GM12878 (cell line): ENCODE results near the gene GUCA2A. TPM values are rescaled to one million over a fixed set of nuclear protein-coding genes. Genes with fewer than 3 reads are reported as not detected.

Source experiments
- ATAC-seq: fragments of 200-7000 bp; cut with Tn5 transposase; 3 replicates; pipeline ENCODE4 v1.9.1; 2020; ENCODE audit warnings: mild to moderate bottlenecking, moderate library complexity
- BruUV-seq: library from RNA; stranded (reverse); fragments of 400-500 nt; replicated peaks from 2 replicates; lab custom pipeline; 2021; lab: Mats Ljungman, UMichigan
- CTCF ChIA-PET: fragments of 300-600 bp; sonication (Branson Sonifier 250); formaldehyde crosslinking; extraction: SDS; loops from one replicate; lab custom pipeline; 2021; ENCODE audit warnings: inconsistent platforms; lab: Yijun Ruan, JAX
- POLR2A ChIA-PET: fragments of 350-600 bp; formaldehyde crosslinking; extraction: SDS; loops from one replicate; lab custom pipeline; 2021; ENCODE audit warnings: inconsistent platforms; lab: Charles Lee
- RAD21 ChIA-PET: fragments of 300-600 bp; sonication (Branson Sonifier 250); formaldehyde crosslinking; loops from one replicate; lab custom pipeline; 2023; ENCODE audit warnings: antibody characterized with exemption; ENCODE audit not compliant: unreplicated experiment; lab: Charles Lee
- SMC1A ChIA-PET: fragments of 300-600 bp; sonication (Branson Sonifier 250); formaldehyde crosslinking; loops from one replicate; lab custom pipeline; 2023; ENCODE audit not compliant: unreplicated experiment, uncharacterized antibody; lab: Charles Lee
- DNase-seq: peaks from one replicate; pipeline ENCODE4 v3.0.0-alpha.2; 2011; ENCODE audit warnings: low read depth, low spot score
- FAIRE-seq: peaks from 3 replicates; lab custom pipeline; 2011; peaks lifted over from hg19 to GRCh38; lab: Jason Lieb, UNC
- H2AFZ ChIP-seq: 2 replicates; pipeline ENCODE4 v1.6.0; 2011; ENCODE audit warnings: low read depth, low read length, control low read depth; ENCODE audit not compliant: control insufficient read depth
- H3K27ac ChIP-seq: 2 replicates; pipeline ENCODE4 v1.5.1; 2011; ENCODE audit warnings: control low read depth; ENCODE audit not compliant: control insufficient read depth, insufficient read depth
- H3K27me3 ChIP-seq, 2 experiments: replicated peaks in 1 of 2; 2 replicates each; pipeline versions ENCODE4 v1.6.0 to v1.6.1; 2011; ENCODE audit warnings: low read length in 1 of 2; ENCODE audit not compliant: control insufficient read depth in 2 of 2, insufficient read depth in 2 of 2
- H3K36me3 ChIP-seq, 2 experiments: 2 replicates each; pipeline ENCODE4 v1.5.1; 2011; ENCODE audit warnings: low read length in 1 of 2; ENCODE audit not compliant: control insufficient read depth in 2 of 2, insufficient read depth in 2 of 2
- H3K4me1 ChIP-seq: 2 replicates; pipeline ENCODE4 v1.6.1; 2011; ENCODE audit warnings: mild to moderate bottlenecking, low read length, moderate library complexity, mixed read lengths; ENCODE audit not compliant: control insufficient read depth, insufficient read depth
- H3K4me2 ChIP-seq: 2 replicates; pipeline ENCODE4 v1.6.0; 2011; ENCODE audit warnings: control low read depth; ENCODE audit not compliant: control insufficient read depth, insufficient read depth
- H3K4me3 ChIP-seq: fragments of 200-600 bp; sonication (generic); 2 replicates; pipeline ENCODE4 v1.5.1; 2016
- H3K79me2 ChIP-seq: 2 replicates; pipeline ENCODE4 v1.6.0; 2011; ENCODE audit warnings: low read length; ENCODE audit not compliant: control insufficient read depth, insufficient read depth
- H3K9ac ChIP-seq: 2 replicates; pipeline ENCODE4 v1.8.0; 2011; ENCODE audit warnings: low read length, control low read depth, mixed read lengths; ENCODE audit not compliant: control insufficient read depth, insufficient read depth
- H3K9me3 ChIP-seq: replicated peaks from 3 replicates; pipeline ENCODE4 v1.5.1; 2011; ENCODE audit warnings: mild to moderate bottlenecking, low read length; ENCODE audit not compliant: control insufficient read depth, insufficient read depth
- H4K20me1 ChIP-seq: 2 replicates; pipeline ENCODE4 v1.6.0; 2011; ENCODE audit not compliant: control insufficient read depth, insufficient read depth
- KLF5 ChIP-seq: fragments of 450-650 bp; IDR thresholded peaks from 2 replicates; pipeline ENCODE4 v1.6.1; 2014; ENCODE audit warnings: mild to moderate bottlenecking; ENCODE audit not compliant: partially characterized antibody
- MYB ChIP-seq: fragments of 150-350 bp; IDR thresholded peaks from 2 replicates; pipeline ENCODE4 v1.6.1; 2014; ENCODE audit warnings: mild to moderate bottlenecking, low read depth, low read length, borderline replicate concordance
- MYC ChIP-seq: IDR thresholded peaks from 2 replicates; pipeline ENCODE4 v1.6.1; 2011; ENCODE audit warnings: mild to moderate bottlenecking, low read length, moderate library complexity, inconsistent platforms; ENCODE audit not compliant: insufficient read depth, insufficient replicate concordance, insufficient read length, severe bottlenecking
- RELA ChIP-seq: fragments of 450-650 bp; IDR thresholded peaks from 2 replicates; pipeline ENCODE4 v1.8.0; 2014; ENCODE audit warnings: borderline replicate concordance; ENCODE audit not compliant: partially characterized antibody
- RUNX3 ChIP-seq: IDR thresholded peaks from 2 replicates; pipeline ENCODE4 v1.6.1; 2012; ENCODE audit warnings: low read length, inconsistent platforms
- ZNF24 ChIP-seq: fragments of 450-650 bp; IDR thresholded peaks from 2 replicates; pipeline ENCODE4 v1.6.1; 2017; ENCODE audit warnings: antibody characterized with exemption, mild to moderate bottlenecking
- WGBS: methylation state at CpG from one replicate; pipeline ENCODE4 v1.1.6; 2016; ENCODE audit warnings: low lambda C conversion rate; ENCODE audit not compliant: insufficient replicate concordance, insufficient coverage; ENCODE audit errors: missing lambda C conversion rate; 5-methylcytosine and 5-hydroxymethylcytosine counted together
- in situ Hi-C: fragments of 300-500 bp; cut with MboI; formaldehyde crosslinking; loops from 9 replicates; pipeline ENCODE4 v1.14.3; 2018; ENCODE audit warnings: mixed read lengths
- intact Hi-C: fragments of 100-400 bp; cut with micrococcal nuclease; formaldehyde crosslinking; loops from one replicate; pipeline ENCODE4 v1.14.2; 2022; ENCODE audit not compliant: unreplicated experiment
- polyA plus RNA-seq, 11 experiments: library from polyadenylated mRNA; depleted of rRNA in 4 of 11; unstranded in 6 of 11; stranded (reverse) in 5 of 11; fragments of >200 nt; fragmentation: Nextera tagmentation in 4 of 11; fragmentation: Illumina TruSeq in 1 of 11; extraction: Ambion mirVana in 4 of 11; extraction: Trizol in 1 of 11; gene quantifications; 1 replicate in 1 of 11; 2 replicates in 10 of 11; pipeline versions ENCODE4 v1.2.1 to v1.2.3, GENCODE V29; 2011 to 2016; ENCODE audit warnings: inconsistent platforms in 2 of 11, missing spikeins in 2 of 11, low read depth in 1 of 11
- total RNA-seq, 4 experiments: library from RNA; depleted of rRNA in 3 of 4; stranded (reverse); fragments of >200 nt in 3 of 4; fragmentation: Illumina TruSeq in 1 of 4; extraction: Trizol in 1 of 4; gene quantifications; 2 replicates each; pipeline versions ENCODE4 v1.2.1 to v1.2.3, GENCODE V29; 2013 to 2021
- TF ChIP-seq, protein P1 (sequence below): IDR thresholded peaks from 2 replicates; pipeline ENCODE4 v1.6.1; 2011; ENCODE audit warnings: low read depth, low read length, improper control_type of control experiment, borderline replicate concordance

The GUCA2A gene
- total and polyA plus RNA-seq, 10 of the 15 experiments (the other 5 are each of a cell fraction or from before 2014, with no cell fraction given) = not detected

DNA sequence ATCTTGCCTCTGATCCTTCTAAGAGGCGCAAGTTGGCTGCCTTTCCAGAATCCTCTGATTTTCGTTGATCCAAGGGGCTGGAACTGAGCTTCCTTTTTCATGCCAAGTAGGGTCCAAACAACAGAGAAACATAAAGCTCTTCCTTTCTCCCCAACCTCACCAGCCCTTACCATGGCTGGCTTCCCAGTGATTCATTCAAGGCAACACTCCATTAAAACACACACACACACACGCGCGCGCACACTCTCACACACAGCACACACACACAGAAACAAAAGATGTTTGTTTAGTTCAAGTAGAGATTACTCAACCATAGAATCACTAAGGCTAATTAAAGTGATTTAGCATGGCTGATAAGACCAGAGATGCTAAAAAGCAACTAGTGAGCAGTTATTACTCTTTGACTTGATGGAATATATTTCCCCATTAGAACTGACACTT is 13.0 kb upstream of the GUCA2A start:
- DNase-seq (no peak), FAIRE-seq (no peak), ATAC-seq (no peak)
- ChIA-PET RAD21 (interaction anchor here (0.6 kb wide), 1 partner anchor 601 kb away, joined by 3 read pairs; no protein-coding TSS in a partner anchor), POLR2A (no interaction called here), CTCF (interaction anchor here (1.0 to 2.4 kb wide), 5 partner anchors 95 to 898 kb away, joined by 3 to 15 read pairs (median 3); partner anchors contain the start of gene FOXJ3), SMC1A (interaction anchor here (0.6 to 1.0 kb wide), 3 partner anchors 87 to 224 kb away, joined by 3 to 5 read pairs (median 3); no protein-coding TSS in a partner anchor)
- 83% methylated on average over 6 of the region's 6 CpGs for WGBS
- BruUV-seq = no TSS peak
- Histone ChIP-seq H3K27me3 (no peaks in the 10 kb centered on the region), H3K79me2 (no peaks in the 10 kb centered on the region), H3K4me3 (no peak overlapping the region), H3K4me2 (no peak overlapping the region), H3K9me3 (no peaks in the 10 kb centered on the region), H3K4me1 (no peaks in the 10 kb centered on the region), H3K36me3 (peaks cover 0 to 19% of the 10 kb centered on the region in 2 experiments), H2AFZ (no peak overlapping the region)
- in situ Hi-C loops = loop anchor here (10.0 kb wide), 1 partner anchor 603 kb away; no protein-coding TSS in a partner anchor
- TF ChIP-seq KLF5 (no peak), MYC (no peak), RUNX3 (no peak), MYB (no peak), RELA (no peak), ZNF24 (no peak)
- TF ChIP-seq, protein P1, sequence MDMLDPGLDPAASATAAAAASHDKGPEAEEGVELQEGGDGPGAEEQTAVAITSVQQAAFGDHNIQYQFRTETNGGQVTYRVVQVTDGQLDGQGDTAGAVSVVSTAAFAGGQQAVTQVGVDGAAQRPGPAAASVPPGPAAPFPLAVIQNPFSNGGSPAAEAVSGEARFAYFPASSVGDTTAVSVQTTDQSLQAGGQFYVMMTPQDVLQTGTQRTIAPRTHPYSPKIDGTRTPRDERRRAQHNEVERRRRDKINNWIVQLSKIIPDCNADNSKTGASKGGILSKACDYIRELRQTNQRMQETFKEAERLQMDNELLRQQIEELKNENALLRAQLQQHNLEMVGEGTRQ = no peak
- TF ChIP-seq, all 136 proteins: peak for 0
- intact Hi-C loops = loop anchor here (5.0 to 10.0 kb wide), 2 partner anchors 160 to 287 kb away; partner anchors contain the start of genes CCDC30 and FOXJ3
- H3K27ac ChIP-seq = no peak overlapping the region
- H3K9ac ChIP-seq = no peak overlapping the region
- H4K20me1 ChIP-seq = no peaks in the 10 kb centered on the region
